Adrenal gland (tissue), 12 donors: Measurements from ENCODE around the gene ACTR8. TPM values are rescaled to one million over a fixed set of nuclear protein-coding genes. Genes with fewer than 3 reads are reported as not detected.
A peak's percentile ranks its signal among the peaks of the same experiment; 100 is the strongest.

Experiments
- DNase-seq, 7 donors: peaks; one replicate each; pipeline ENCODE4 v3.0.0-alpha.2; 2019 to 2020
- H3K27ac ChIP-seq, 5 donors: fragments of 200-600 bp; sonication (generic) in 4 of 5; 1 replicate in 3 of 5; 2 replicates in 2 of 5; pipeline versions ENCODE4 v1.5.1 to v1.8.0; 2016 to 2020; ENCODE audit warnings: mild to moderate bottlenecking in 1 of 5
- H3K27me3 ChIP-seq: fragments of 200-600 bp; 2 replicates; pipeline ENCODE4 v1.8.0; 2021
- H3K36me3 ChIP-seq, 2 donors: fragments of 200-600 bp; replicated peaks in 1 of 2; 1 replicate in 1 of 2; 2 replicates in 1 of 2; pipeline versions ENCODE4 v1.5.1 to v1.8.0; 2018 to 2022
- H3K4me1 ChIP-seq, 2 donors: fragments of 200-600 bp; replicated peaks in 1 of 2; 1 replicate in 1 of 2; 2 replicates in 1 of 2; pipeline versions ENCODE4 v1.5.1 to v1.8.0; 2018 to 2021
- H3K4me3 ChIP-seq, 4 donors: fragments of 200-600 bp; sonication (generic) in 3 of 4; one replicate each; pipeline ENCODE4 v1.5.1; 2016 to 2018
- H3K9me3 ChIP-seq, 3 donors: fragments of 200-600 bp; sonication (generic) in 1 of 3; replicated peaks in 1 of 3; 1 replicate in 2 of 3; 2 replicates in 1 of 3; pipeline versions ENCODE4 v1.5.1 to v1.8.0; 2016 to 2021
- POLR2A ChIP-seq, 2 donors: fragments of 450-650 bp; IDR thresholded peaks; one replicate each; pipeline ENCODE4 v1.6.1; 2017; ENCODE audit warnings: antibody characterized with exemption in 2 of 2, mild to moderate bottlenecking in 2 of 2, moderate library complexity in 1 of 2
- WGBS, 4 donors: extraction: QIAGEN DNeasy Blood & Tissue Kit in 2 of 4; methylation state at CpG; one replicate each; pipeline versions ENCODE4 v1.1.5 to v1.1.7; 2013 to 2017; 5-methylcytosine and 5-hydroxymethylcytosine counted together
- intact Hi-C, 2 donors: fragments of 100-400 bp; cut with DNase I; formaldehyde crosslinking; loops; one replicate each; pipeline versions ENCODE4 v1.14.1 to v1.15.0; 2022 to 2023
- polyA plus RNA-seq, 3 donors: library from polyadenylated mRNA; stranded (reverse); fragments of 200-250 nt in 2 of 3; fragments of 350-450 nt in 1 of 3; fragmentation: Illumina TruSeq in 1 of 3; extraction: RNeasy Lipid Tissue Mini Kit (QIAGEN cat#74804) in 1 of 3; gene quantifications; one replicate each; pipeline ENCODE4 v1.2.3, GENCODE V29; 2013 to 2014
- total RNA-seq, 9 donors: library from RNA; depleted of rRNA in 4 of 9; stranded (reverse); fragments of >200 nt in 4 of 9; fragments of 120-200 nt in 1 of 9; fragmentation: NEBNext Ultra II Directional in 1 of 9; extraction: Animal tissue kit (Norgen Biotek cat#: 25700) in 1 of 9; gene quantifications; one replicate each; pipeline versions ENCODE4 v1.1.0 to v1.2.4, GENCODE V29; 2013 to 2023
- TF ChIP-seq, protein P1 (sequence below), 6 experiments: fragments of 450-650 bp in 4 of 6; fragments of 200-600 bp in 2 of 6; sonication (generic) in 1 of 6; IDR thresholded peaks; 1 replicate in 5 of 6; 2 replicates in 1 of 6; pipeline versions ENCODE4 v1.5.1 to v1.8.0; 2016 to 2021; ENCODE audit warnings: antibody characterized with exemption in 6 of 6, mild to moderate bottlenecking in 2 of 6, moderate library complexity in 1 of 6
- donor health status: healthy with polysubstance abuse.
- donor health status: Bipolar disorder and iron deficiency.
- donor health status: DM: yes; HTN: yes; CAD: no.
- donor health status: DM: no; HTN: no; CAD: no.
- donor health status: DM: no; HTN: no; CAD: no.
- donor health status: DM: yes; HTN: yes; CAD: no.

Gene ACTR8
- total and polyA plus RNA-seq, 12 donors, result 5.8 to 42.2 (median 21.1) TPM

DNA sequence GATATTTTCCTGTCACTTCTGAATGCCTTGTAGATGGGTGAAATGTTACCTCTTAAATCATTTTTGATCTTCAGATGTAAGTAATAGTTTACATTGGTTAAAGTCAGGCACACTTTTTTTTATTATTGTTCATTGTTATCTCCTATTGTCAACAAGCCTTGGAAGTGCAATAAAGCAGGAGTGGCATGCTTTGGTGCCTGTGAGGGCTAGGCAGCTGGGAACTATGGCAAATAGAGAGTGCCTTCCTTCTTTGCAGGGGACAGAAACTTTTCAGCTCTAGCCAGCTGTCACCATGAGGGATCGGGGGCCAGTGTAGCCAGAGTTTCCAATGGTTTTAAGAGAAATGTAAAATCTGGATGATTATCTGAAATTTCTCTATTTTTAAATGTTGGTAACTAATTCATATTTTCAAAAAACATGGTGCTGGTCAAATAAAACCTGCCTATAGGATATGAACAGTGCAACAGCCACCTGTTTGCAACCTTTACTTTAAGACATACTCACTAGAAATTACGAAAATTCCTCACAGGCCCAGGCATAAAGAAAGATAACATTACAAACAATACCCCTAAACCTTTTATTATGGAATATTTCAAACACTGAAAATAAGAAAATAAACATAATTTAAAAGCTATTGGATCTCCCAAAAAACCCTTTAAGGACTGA, 18.8 kb upstream of the ACTR8 start:
- Histone ChIP-seq H3K27ac (no peak overlapping the region), H3K36me3 (no peaks in the 10 kb centered on the region), H3K9me3 (no peaks in the 10 kb centered on the region), H3K4me1 (no peaks in the 10 kb centered on the region), H3K4me3 (no peak overlapping the region), H3K27me3 (peaks cover 13% of the 10 kb centered on the region)
- TF ChIP-seq, protein P1, sequence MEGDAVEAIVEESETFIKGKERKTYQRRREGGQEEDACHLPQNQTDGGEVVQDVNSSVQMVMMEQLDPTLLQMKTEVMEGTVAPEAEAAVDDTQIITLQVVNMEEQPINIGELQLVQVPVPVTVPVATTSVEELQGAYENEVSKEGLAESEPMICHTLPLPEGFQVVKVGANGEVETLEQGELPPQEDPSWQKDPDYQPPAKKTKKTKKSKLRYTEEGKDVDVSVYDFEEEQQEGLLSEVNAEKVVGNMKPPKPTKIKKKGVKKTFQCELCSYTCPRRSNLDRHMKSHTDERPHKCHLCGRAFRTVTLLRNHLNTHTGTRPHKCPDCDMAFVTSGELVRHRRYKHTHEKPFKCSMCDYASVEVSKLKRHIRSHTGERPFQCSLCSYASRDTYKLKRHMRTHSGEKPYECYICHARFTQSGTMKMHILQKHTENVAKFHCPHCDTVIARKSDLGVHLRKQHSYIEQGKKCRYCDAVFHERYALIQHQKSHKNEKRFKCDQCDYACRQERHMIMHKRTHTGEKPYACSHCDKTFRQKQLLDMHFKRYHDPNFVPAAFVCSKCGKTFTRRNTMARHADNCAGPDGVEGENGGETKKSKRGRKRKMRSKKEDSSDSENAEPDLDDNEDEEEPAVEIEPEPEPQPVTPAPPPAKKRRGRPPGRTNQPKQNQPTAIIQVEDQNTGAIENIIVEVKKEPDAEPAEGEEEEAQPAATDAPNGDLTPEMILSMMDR (IDR thresholded peaks at IDR 0.05), result no peak
- TF ChIP-seq POLR2A (IDR thresholded peaks at IDR 0.05), result no peak
- intact Hi-C loops, result no loop called here
- DNase-seq, result no peak
- WGBS, 4 donors, result 83 to 93% (median 90%) methylated on average over 2 of the region's 2 CpGs

GRCh38 chr3:53899750-53900149, 17.8 kb upstream of the ACTR8 start:
- TF ChIP-seq POLR2A (IDR thresholded peaks at IDR 0.05), result no peak
- TF ChIP-seq, protein P1 (IDR thresholded peaks at IDR 0.05), result no peak
- WGBS, 4 donors, result 62 to 75% (median 69%) methylated on average over 2 of the region's 2 CpGs
- H3K27me3 ChIP-seq, result peaks cover 13% of the 10 kb centered on the region
- H3K27ac ChIP-seq, result no peak overlapping the region
- no peaks in the 10 kb centered on the region for H3K36me3 ChIP-seq
- H3K9me3 ChIP-seq, result no peaks in the 10 kb centered on the region
- DNase-seq, result no peak
- intact Hi-C loops, result no loop called here
- no peaks in the 10 kb centered on the region for H3K4me1 ChIP-seq
- H3K4me3 ChIP-seq, result no peak overlapping the region

DNA sequence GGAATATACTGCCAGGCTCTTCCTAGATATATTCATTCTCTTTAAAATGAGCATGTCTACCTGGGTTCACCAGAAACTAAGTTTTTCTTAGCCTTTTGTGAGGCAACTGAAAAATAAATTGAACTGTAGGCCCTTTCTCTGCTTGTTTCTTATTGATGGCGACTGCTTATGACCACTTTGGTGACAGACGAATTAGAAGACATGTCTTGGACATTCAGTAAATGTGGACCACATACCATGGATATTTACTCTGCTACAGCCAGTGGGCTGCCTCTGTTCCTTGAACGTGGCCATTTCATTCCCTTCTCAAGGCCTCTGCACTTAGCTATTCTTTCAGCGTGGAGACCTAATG, 10.3 kb upstream of the ACTR8 start:
- intact Hi-C loops, result no loop called here
- Histone ChIP-seq H3K4me3 (peak overlapping the region in 1 of 4 donors; percentile 97), H3K27ac (peak overlapping the region in 4 of 5 donors; percentile 76 to 97 (median 91)), H3K36me3 (no peaks in the 10 kb centered on the region), H3K4me1 (peaks cover 7 to 22% of the 10 kb centered on the region in 2 donors), H3K27me3 (no peaks in the 10 kb centered on the region), H3K9me3 (no peaks in the 10 kb centered on the region)
- DNase-seq, result no peak
- 44 to 66% (median 47%) methylated on average over 4 of the region's 4 CpGs for WGBS, 4 donors
- no peak for TF ChIP-seq POLR2A (IDR thresholded peaks at IDR 0.05)
- TF ChIP-seq, protein P1 (IDR thresholded peaks at IDR 0.05), result no peak

DNA sequence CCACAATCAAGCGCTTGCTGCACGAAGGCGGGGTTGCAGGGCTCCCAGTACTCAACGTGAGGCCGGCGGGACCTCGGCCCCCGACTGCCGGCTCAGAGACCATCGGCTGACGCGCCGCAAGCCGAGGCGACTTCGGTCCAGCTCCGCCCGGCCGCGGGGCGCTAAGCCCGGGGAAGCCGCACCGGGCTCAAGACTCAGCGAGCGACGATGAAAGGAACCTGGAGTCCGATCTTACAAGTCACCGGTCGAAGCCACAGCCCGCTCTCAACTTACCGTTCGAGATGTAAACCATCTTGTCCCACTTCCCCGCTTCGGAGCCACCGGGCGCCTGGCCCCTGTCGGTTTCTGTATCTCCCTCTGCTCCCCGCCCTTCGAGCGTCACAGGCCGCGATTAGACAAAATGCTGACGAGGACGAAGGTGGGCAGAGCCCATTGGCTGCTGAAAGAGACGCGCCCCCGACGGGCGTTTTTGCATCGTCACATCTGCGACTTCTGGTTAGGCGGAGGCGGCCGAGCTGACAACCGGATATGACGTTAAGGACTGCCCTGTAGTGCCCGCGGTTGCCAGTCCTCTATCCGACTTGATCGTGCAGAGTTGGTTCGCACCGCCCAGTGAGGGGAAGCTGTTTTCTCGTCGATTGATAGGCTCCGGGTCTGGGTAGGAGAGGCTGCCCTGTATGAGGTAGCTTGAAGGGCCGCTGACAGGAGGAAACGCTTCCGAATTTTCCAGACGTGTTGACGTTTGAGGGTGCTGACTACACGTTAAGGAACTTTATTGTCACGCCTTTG, 9.7 kb upstream of the ACTR8 start, which contains the start of gene SELENOK:
SELENOK (minus strand) TSS at position 363 of the 789 bp plus-strand sequence.
- Histone ChIP-seq H3K27ac (peak within 1 kb of the TSS; percentile 41 to 97 (median 89)), H3K36me3 (peaks cover 0 to 4% of the 10 kb centered on the region in 2 donors), H3K27me3 (no peaks in the 10 kb centered on the region), H3K4me1 (peaks cover 7 to 22% of the 10 kb centered on the region in 2 donors), H3K9me3 (no peaks in the 10 kb centered on the region), H3K4me3 (peak within 1 kb of the TSS; percentile 31 to 97 (median 84))
- WGBS, 4 donors, result 0 to 1% (median 0%) methylated on average over 23 to 73 of the region's 73 CpGs
- intact Hi-C loops, result no loop called here
- peak; percentile 98 to 100 (median 99) for DNase-seq
- peak; percentile 93 to 99 for TF ChIP-seq POLR2A (IDR thresholded peaks at IDR 0.05)
- TF ChIP-seq, protein P1 (IDR thresholded peaks at IDR 0.05), result no peak
